Astrocyte (in vitro differentiated cells and primary cell): Measurements from ENCODE around the gene ANKFY1. TPM values are rescaled to one million over a fixed set of nuclear protein-coding genes. Genes with fewer than 3 reads are reported as not detected.
A peak's percentile ranks its signal among the peaks of the same experiment; 100 is the strongest.

Source experiments
- DNase-seq: peaks from one replicate; pipeline ENCODE4 v3.0.0-alpha.2; 2010; ENCODE audit warnings: low read depth
- FAIRE-seq: peaks from 2 replicates; lab custom pipeline; 2011; peaks lifted over from hg19 to GRCh38; lab: Jason Lieb, UNC
- H2AFZ ChIP-seq: 2 replicates; pipeline ENCODE4 v1.6.0; 2012; ENCODE audit warnings: low read depth, low read length, inconsistent platforms
- H3K27ac ChIP-seq: 2 replicates; pipeline ENCODE4 v1.5.1; 2011; ENCODE audit warnings: low read depth, low read length, inconsistent platforms
- H3K27me3 ChIP-seq: 2 replicates; pipeline ENCODE4 v1.6.0; 2011; ENCODE audit warnings: low read length, inconsistent platforms; ENCODE audit not compliant: insufficient read depth
- H3K36me3 ChIP-seq: 2 replicates; pipeline ENCODE4 v1.5.1; 2011; ENCODE audit warnings: low read length, inconsistent platforms; ENCODE audit not compliant: insufficient read depth
- H3K4me1 ChIP-seq: 2 replicates; pipeline ENCODE4 v1.5.1; 2011; ENCODE audit warnings: low read length, inconsistent platforms; ENCODE audit not compliant: insufficient read depth
- H3K4me2 ChIP-seq: 2 replicates; pipeline ENCODE4 v1.6.0; 2012; ENCODE audit warnings: low read length, inconsistent platforms
- H3K4me3 ChIP-seq: 2 replicates; pipeline ENCODE4 v1.5.1; 2011; ENCODE audit warnings: low read depth, mild to moderate bottlenecking, low read length, inconsistent platforms; ENCODE audit not compliant: insufficient read depth
- H3K79me2 ChIP-seq: 2 replicates; pipeline ENCODE4 v1.6.0; 2012; ENCODE audit warnings: mild to moderate bottlenecking, low read length, inconsistent platforms; ENCODE audit not compliant: insufficient read depth
- H3K9ac ChIP-seq: 2 replicates; pipeline ENCODE4 v1.6.0; 2012; ENCODE audit warnings: mild to moderate bottlenecking, low read length, inconsistent platforms
- H3K9me3 ChIP-seq: 2 replicates; pipeline ENCODE4 v1.5.1; 2012; ENCODE audit warnings: low read depth, mild to moderate bottlenecking, low read length, inconsistent platforms; ENCODE audit not compliant: insufficient read depth
- H4K20me1 ChIP-seq: 2 replicates; pipeline ENCODE4 v1.6.0; 2012; ENCODE audit warnings: low read length, inconsistent platforms; ENCODE audit not compliant: insufficient read depth
- H3K27ac Mint-ChIP-seq: one replicate; pipeline ENCODE4 v1.8.0; 2021; ENCODE audit warnings: mild to moderate bottlenecking, mixed read lengths; ENCODE audit not compliant: unreplicated experiment
- H3K27me3 Mint-ChIP-seq: one replicate; pipeline ENCODE4 v1.8.0; 2021; ENCODE audit warnings: low read depth, mixed read lengths; ENCODE audit not compliant: unreplicated experiment
- H3K36me3 Mint-ChIP-seq: one replicate; pipeline ENCODE4 v1.8.0; 2021; ENCODE audit warnings: low read depth, mixed read lengths; ENCODE audit not compliant: unreplicated experiment
- H3K4me1 Mint-ChIP-seq: one replicate; pipeline ENCODE4 v1.8.0; 2021; ENCODE audit warnings: low read depth, mixed read lengths; ENCODE audit not compliant: unreplicated experiment
- H3K4me3 Mint-ChIP-seq: one replicate; pipeline ENCODE4 v1.8.0; 2021; ENCODE audit warnings: mild to moderate bottlenecking, moderate library complexity, mixed read lengths; ENCODE audit not compliant: unreplicated experiment
- H3K9me3 Mint-ChIP-seq: one replicate; pipeline ENCODE4 v1.8.0; 2021; ENCODE audit warnings: mild to moderate bottlenecking, mixed read lengths; ENCODE audit not compliant: unreplicated experiment
- EZH2 ChIP-seq: IDR thresholded peaks from 2 replicates; pipeline ENCODE4 v1.6.1; 2012; ENCODE audit warnings: mild to moderate bottlenecking, low read length, inconsistent platforms; ENCODE audit not compliant: insufficient read depth
- total RNA-seq: library from RNA; stranded (reverse); gene quantifications from 2 replicates; pipeline ENCODE4 v1.2.1, GENCODE V29; 2021
- TF ChIP-seq, protein P1 (sequence below): IDR thresholded peaks from 2 replicates; pipeline ENCODE4 v1.5.1; 2011; ENCODE audit warnings: low read depth, mild to moderate bottlenecking, inconsistent platforms, low read length, moderate library complexity; ENCODE audit not compliant: insufficient read depth

The ANKFY1 gene
- total RNA-seq, 1 donor from 2014 or later: 52.0 TPM

DNA sequence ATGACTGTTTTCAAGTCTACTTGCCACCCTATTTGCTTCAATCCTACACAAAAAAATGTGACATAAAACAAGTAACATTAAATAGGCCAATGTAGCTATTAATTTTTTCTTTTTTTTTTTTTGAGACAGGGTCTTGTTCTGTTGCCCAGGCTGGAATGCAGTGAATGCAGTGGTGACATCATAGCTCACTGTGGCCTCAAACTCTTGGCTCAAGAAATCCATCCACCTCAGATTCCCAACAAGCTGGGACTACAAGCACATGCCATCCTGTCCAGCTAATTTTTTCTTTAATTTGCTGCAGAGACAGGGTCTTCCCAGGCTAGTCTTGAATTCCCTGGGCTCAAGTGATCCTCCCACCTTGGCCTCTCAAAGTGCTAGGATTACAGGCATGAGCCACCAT is 29.4 kb downstream of the ANKFY1 start:
- Histone ChIP-seq H3K79me2 (peaks cover 18% of the 10 kb centered on the region), H4K20me1 (peaks cover 7% of the 10 kb centered on the region), H3K27me3 (no peaks in the 10 kb centered on the region), H3K9ac (no peak overlapping the region), H2AFZ (no peak overlapping the region), H3K27ac (peak overlapping the region; percentile 1), H3K4me3 (no peak overlapping the region), H3K4me1 (peaks cover 40% of the 10 kb centered on the region), H3K36me3 (peaks cover 12% of the 10 kb centered on the region), H3K4me2 (no peak overlapping the region), H3K9me3 (no peaks in the 10 kb centered on the region)
- peak; percentile 79 for DNase-seq
- Mint-ChIP-seq H3K27me3 (no peaks in the 10 kb centered on the region), H3K4me1 (peaks cover 49% of the 10 kb centered on the region), H3K9me3 (no peaks in the 10 kb centered on the region), H3K27ac (peak overlapping the region; percentile 42), H3K4me3 (no peak overlapping the region), H3K36me3 (peaks cover 6% of the 10 kb centered on the region)
- no peak for FAIRE-seq
- TF ChIP-seq, protein P1, sequence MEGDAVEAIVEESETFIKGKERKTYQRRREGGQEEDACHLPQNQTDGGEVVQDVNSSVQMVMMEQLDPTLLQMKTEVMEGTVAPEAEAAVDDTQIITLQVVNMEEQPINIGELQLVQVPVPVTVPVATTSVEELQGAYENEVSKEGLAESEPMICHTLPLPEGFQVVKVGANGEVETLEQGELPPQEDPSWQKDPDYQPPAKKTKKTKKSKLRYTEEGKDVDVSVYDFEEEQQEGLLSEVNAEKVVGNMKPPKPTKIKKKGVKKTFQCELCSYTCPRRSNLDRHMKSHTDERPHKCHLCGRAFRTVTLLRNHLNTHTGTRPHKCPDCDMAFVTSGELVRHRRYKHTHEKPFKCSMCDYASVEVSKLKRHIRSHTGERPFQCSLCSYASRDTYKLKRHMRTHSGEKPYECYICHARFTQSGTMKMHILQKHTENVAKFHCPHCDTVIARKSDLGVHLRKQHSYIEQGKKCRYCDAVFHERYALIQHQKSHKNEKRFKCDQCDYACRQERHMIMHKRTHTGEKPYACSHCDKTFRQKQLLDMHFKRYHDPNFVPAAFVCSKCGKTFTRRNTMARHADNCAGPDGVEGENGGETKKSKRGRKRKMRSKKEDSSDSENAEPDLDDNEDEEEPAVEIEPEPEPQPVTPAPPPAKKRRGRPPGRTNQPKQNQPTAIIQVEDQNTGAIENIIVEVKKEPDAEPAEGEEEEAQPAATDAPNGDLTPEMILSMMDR: no peak
- no peak for TF ChIP-seq EZH2

DNA sequence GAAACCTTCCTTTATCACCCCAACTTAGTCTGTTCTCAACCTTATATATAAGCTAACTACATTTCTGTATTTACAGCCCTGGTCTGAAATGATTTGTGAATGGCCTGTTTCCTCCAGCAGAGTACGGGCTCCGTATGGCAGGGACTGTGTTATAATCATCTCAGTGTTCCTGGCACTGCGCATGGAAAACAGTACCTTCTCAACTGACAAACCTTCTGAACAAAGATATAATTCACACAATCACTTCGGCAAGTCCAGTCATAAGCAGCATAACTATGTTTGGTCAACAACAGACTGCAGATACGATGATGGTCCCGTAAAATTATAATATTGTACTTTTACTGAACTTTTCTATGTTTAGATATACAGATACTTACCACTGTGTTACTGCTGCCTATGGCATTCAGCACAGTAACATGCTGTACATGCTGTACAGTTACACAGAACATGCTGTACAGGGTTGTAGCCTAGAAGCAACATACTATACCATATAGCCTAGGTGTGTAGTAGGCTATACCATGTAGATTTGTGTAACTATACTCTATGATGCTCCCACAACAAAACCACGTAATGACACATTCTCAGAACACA is 30.0 kb downstream of the ANKFY1 start:
- peaks cover 18% of the 10 kb centered on the region for H3K79me2 ChIP-seq
- DNase-seq (no peak), FAIRE-seq (no peak)
- H3K9ac ChIP-seq: peak overlapping the region; percentile 49
- H3K4me2 ChIP-seq: no peak overlapping the region
- peaks cover 6% of the 10 kb centered on the region for H3K36me3 Mint-ChIP-seq
- H3K4me3 Mint-ChIP-seq: no peak overlapping the region
- peak overlapping the region; percentile 97 for H3K27ac Mint-ChIP-seq
- no peaks in the 10 kb centered on the region for H3K27me3 ChIP-seq
- no peaks in the 10 kb centered on the region for H3K27me3 Mint-ChIP-seq
- peaks cover 42% of the 10 kb centered on the region for H3K4me1 ChIP-seq
- TF ChIP-seq EZH2: no peak
- TF ChIP-seq, protein P1: no peak
- peaks cover 50% of the 10 kb centered on the region for H3K4me1 Mint-ChIP-seq
- H4K20me1 ChIP-seq: peaks cover 7% of the 10 kb centered on the region
- no peaks in the 10 kb centered on the region for H3K9me3 ChIP-seq
- no peaks in the 10 kb centered on the region for H3K9me3 Mint-ChIP-seq
- H2AFZ ChIP-seq: no peak overlapping the region
- peaks cover 9% of the 10 kb centered on the region for H3K36me3 ChIP-seq
- peak overlapping the region; percentile 67 for H3K27ac ChIP-seq
- H3K4me3 ChIP-seq: no peak overlapping the region

DNA sequence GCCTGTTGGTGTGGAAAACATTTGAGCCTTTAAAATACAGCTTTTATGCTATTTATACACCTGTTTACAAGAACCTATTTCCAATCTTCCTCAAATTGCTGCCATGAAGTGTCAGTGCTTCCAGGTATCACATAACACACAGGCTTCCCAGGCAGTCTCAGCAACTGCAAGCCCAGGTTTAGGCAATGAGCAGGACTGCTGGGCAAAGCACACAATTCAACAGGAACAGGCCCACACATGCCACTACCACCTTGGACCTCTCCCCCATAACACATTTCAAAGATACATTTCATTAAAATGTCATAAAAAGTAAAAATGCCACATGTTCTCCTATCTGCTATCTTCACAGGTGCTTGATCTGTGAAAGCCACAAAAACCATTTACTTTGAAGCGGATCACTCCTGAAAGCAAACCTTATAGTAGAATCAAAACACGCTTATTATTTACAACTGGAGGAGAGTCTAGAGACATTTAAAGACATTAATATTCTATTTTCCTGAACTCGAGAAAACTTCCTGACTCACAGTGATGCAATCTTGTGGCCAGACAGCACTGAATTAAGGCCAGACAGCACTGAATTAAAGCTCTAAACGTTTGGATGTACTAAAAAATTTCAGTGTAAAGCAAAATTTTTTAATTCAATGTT is 31.5 kb downstream of the ANKFY1 start:
- peak overlapping the region; percentile 43 for H3K4me3 Mint-ChIP-seq
- H3K4me2 ChIP-seq: peak overlapping the region; percentile 35
- peak; percentile 75 for DNase-seq
- H3K9me3 ChIP-seq: no peaks in the 10 kb centered on the region
- H4K20me1 ChIP-seq: peaks cover 10% of the 10 kb centered on the region
- H3K27ac Mint-ChIP-seq: peak overlapping the region; percentile 97
- H3K27ac ChIP-seq: peak overlapping the region; percentile 67
- no peak overlapping the region for H2AFZ ChIP-seq
- peak overlapping the region; percentile 49 for H3K9ac ChIP-seq
- H3K4me1 Mint-ChIP-seq: peaks cover 54% of the 10 kb centered on the region
- FAIRE-seq: no peak
- peaks cover 42% of the 10 kb centered on the region for H3K4me1 ChIP-seq
- peaks cover 9% of the 10 kb centered on the region for H3K36me3 ChIP-seq
- H3K4me3 ChIP-seq: no peak overlapping the region
- no peaks in the 10 kb centered on the region for H3K27me3 Mint-ChIP-seq
- H3K36me3 Mint-ChIP-seq: peaks cover 9% of the 10 kb centered on the region
- no peaks in the 10 kb centered on the region for H3K9me3 Mint-ChIP-seq
- no peaks in the 10 kb centered on the region for H3K27me3 ChIP-seq
- no peak for TF ChIP-seq EZH2
- TF ChIP-seq, protein P1: no peak
- H3K79me2 ChIP-seq: peaks cover 19% of the 10 kb centered on the region
